Testis (tissue), 3 donors: ENCODE results near the gene SLC30A1. TPM values are rescaled to one million over a fixed set of nuclear protein-coding genes. Genes with fewer than 3 reads are reported as not detected.
A peak's percentile ranks its signal among the peaks of the same experiment; 100 is the strongest.

Experiments
- DNase-seq: peaks from one replicate; pipeline ENCODE4 v3.0.0-alpha.2; 2019
- H3K27ac ChIP-seq, 2 donors: fragments of 200-600 bp; sonication (generic); one replicate each; pipeline ENCODE4 v1.5.1; 2019
- H3K27me3 ChIP-seq: fragments of 200-600 bp; sonication (generic); one replicate; pipeline ENCODE4 v1.5.1; 2019
- H3K36me3 ChIP-seq: fragments of 200-600 bp; sonication (generic); one replicate; pipeline ENCODE4 v1.5.1; 2017; ENCODE audit warnings: low read depth; ENCODE audit errors: missing control alignments
- H3K4me1 ChIP-seq: fragments of 200-600 bp; sonication (generic); one replicate; pipeline ENCODE4 v1.5.1; 2019
- H3K4me3 ChIP-seq, 2 donors: fragments of 200-600 bp; sonication (generic); one replicate each; pipeline ENCODE4 v1.5.1; 2017 to 2019
- H3K9me3 ChIP-seq: fragments of 200-600 bp; sonication (generic); one replicate; pipeline ENCODE4 v1.5.1; 2017
- CTCF ChIP-seq, 3 experiments: fragments of 450-650 bp in 2 of 3; fragments of 200-600 bp in 1 of 3; sonication (generic) in 1 of 3; IDR thresholded peaks; one replicate each; pipeline ENCODE4 v1.5.1; 2016 to 2019; ENCODE audit warnings: antibody characterized with exemption in 3 of 3, mild to moderate bottlenecking in 2 of 3, moderate library complexity in 1 of 3
- POLR2A ChIP-seq: fragments of 450-650 bp; IDR thresholded peaks from one replicate; pipeline ENCODE4 v1.6.1; 2017; ENCODE audit warnings: antibody characterized with exemption, mild to moderate bottlenecking, moderate library complexity
- WGBS, 2 donors: methylation state at CpG; one replicate each; pipeline ENCODE4 v1.1.5; 2018; 5-methylcytosine and 5-hydroxymethylcytosine counted together
- intact Hi-C: fragments of 100-400 bp; cut with DNase I; formaldehyde crosslinking; loops from one replicate; pipeline ENCODE4 v1.15.1; 2023; ENCODE audit warnings: low total_unique reads
- polyA plus RNA-seq: library from polyadenylated mRNA; stranded (reverse); fragments of 350-450 nt; fragmentation: Illumina TruSeq; extraction: RNeasy Lipid Tissue Mini Kit (QIAGEN cat#74804); gene quantifications from one replicate; pipeline ENCODE4 v1.2.3, GENCODE V29; 2014; ENCODE audit warnings: low read depth, low replicate concordance; ENCODE audit not compliant: insufficient read depth
- total RNA-seq, 2 donors: library from RNA; depleted of rRNA; stranded (reverse); fragments of >200 nt; gene quantifications; one replicate each; pipeline ENCODE4 v1.2.3, GENCODE V29; 2016

The SLC30A1 gene
- total and polyA plus RNA-seq, 3 donors from 2014 or later = 29.4 to 37.3 (median 33.3) TPM

- Histone ChIP-seq H3K4me3 (no peak overlapping the region), H3K4me1 (peaks cover 6% of the 10 kb centered on the region), H3K27ac (no peak overlapping the region), H3K9me3 (no peaks in the 10 kb centered on the region), H3K27me3 (no peaks in the 10 kb centered on the region), H3K36me3 (no peaks in the 10 kb centered on the region)
- WGBS, 2 donors = 90 to 98% methylated on average over 6 to 7 of the region's 8 CpGs
- intact Hi-C loops = no loop called here
- DNase-seq = no peak
- TF ChIP-seq CTCF (IDR thresholded peaks at IDR 0.05) = no peak
- TF ChIP-seq POLR2A = no peak
These were observed 40.4 kb upstream of the SLC30A1 start for GRCh38 chr1:211619033-211619996.

- WGBS, 2 donors = 89 to 94% methylated on average over 3 to 5 of the region's 5 CpGs
- intact Hi-C loops = no loop called here
- TF ChIP-seq CTCF (IDR thresholded peaks at IDR 0.05) = no peak
- TF ChIP-seq POLR2A = no peak
- Histone ChIP-seq H3K27ac (peak overlapping the region in 1 of 2 donors; percentile 0), H3K4me3 (no peak overlapping the region), H3K4me1 (peaks cover 9% of the 10 kb centered on the region), H3K9me3 (no peaks in the 10 kb centered on the region), H3K27me3 (no peaks in the 10 kb centered on the region), H3K36me3 (no peaks in the 10 kb centered on the region)
- no peak for DNase-seq
These were observed 38.0 kb upstream of the SLC30A1 start for GRCh38 chr1:211616965-211617297.

- no peaks in the 10 kb centered on the region for H3K9me3 ChIP-seq
- intact Hi-C loops = no loop called here
- WGBS, 2 donors = 53 to 55% methylated on average over 5 to 13 of the region's 13 CpGs
These were observed 37.4 kb upstream of the SLC30A1 start for GRCh38 chr1:211616231-211616964.

GRCh38 chr1:211614615-211615014 is 35.7 kb upstream of the SLC30A1 start:
- H3K27ac ChIP-seq = no peak overlapping the region
- no peak overlapping the region for H3K4me3 ChIP-seq
- peaks cover 19% of the 10 kb centered on the region for H3K4me1 ChIP-seq
- intact Hi-C loops = loop anchor here (5.0 kb wide), 1 partner anchor 37 kb away; the partner anchor contains the start of gene SLC30A1
- no peak for DNase-seq
- no peaks in the 10 kb centered on the region for H3K27me3 ChIP-seq
- no peaks in the 10 kb centered on the region for H3K9me3 ChIP-seq
- TF ChIP-seq POLR2A (no peak), CTCF (IDR thresholded peaks at IDR 0.05) (no peak)
- WGBS, 2 donors = 75 to 89% methylated on average over 9 to 11 of the region's 11 CpGs
- no peaks in the 10 kb centered on the region for H3K36me3 ChIP-seq

More at GRCh38 chr1:211616231-211616964, 37.4 kb upstream of the SLC30A1 start:
- DNase-seq = peak; percentile 29
- Histone ChIP-seq H3K27me3 (no peaks in the 10 kb centered on the region), H3K4me3 (no peak overlapping the region), H3K27ac (peak overlapping the region in 1 of 2 donors; percentile 0), H3K4me1 (peaks cover 12% of the 10 kb centered on the region), H3K36me3 (no peaks in the 10 kb centered on the region)
- TF ChIP-seq CTCF (IDR thresholded peaks at IDR 0.05) (no peak), POLR2A (no peak)
